Caki2 (cell line): ENCODE results near the gene FGF6. TPM values are rescaled to one million over a fixed set of nuclear protein-coding genes. Genes with fewer than 3 reads are reported as not detected.

Source experiments
- DNase-seq: peaks from one replicate; pipeline ENCODE4 v3.0.0-alpha.2; 2015; ENCODE audit warnings: low read depth
- in situ Hi-C: cut with HindIII; loops from 2 replicates; pipeline ENCODE4 v1.10.0; 2016; ENCODE audit warnings: low sequenced_read_pairs, low pct_unique_long_range_greater_than_20kb, mixed read lengths
- total RNA-seq: library from RNA; depleted of rRNA; stranded (reverse); fragments of >200 nt; shearing (Covaris generic); gene quantifications from 2 replicates; pipeline ENCODE4 v1.2.3, GENCODE V29; 2014; ENCODE audit warnings: low replicate concordance; rRNA removed

The FGF6 gene
- total RNA-seq, 1 experiment from 2014 or later: not detected

DNA sequence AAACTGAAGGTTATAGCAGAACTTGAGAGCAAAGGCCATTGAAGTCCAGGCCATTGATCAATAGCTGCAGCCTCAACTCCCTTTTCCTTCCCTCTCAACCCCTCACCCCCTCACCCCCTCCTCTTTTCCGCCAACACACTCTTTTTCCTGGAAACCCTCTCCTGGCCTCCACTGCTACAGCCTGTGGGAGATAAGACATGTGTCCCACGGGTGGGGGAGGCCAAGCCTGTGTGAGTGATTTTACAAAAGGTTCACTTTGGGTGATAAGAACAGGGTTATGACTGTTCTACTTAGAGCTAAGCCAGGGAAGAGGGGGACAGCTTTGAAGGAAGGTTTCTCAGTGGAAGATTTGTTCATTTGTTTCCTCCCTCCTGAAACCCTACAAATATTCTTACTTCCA, 57.0 kb downstream of the FGF6 start:
- in situ Hi-C loops: no loop called here
- no peak for DNase-seq

DNA sequence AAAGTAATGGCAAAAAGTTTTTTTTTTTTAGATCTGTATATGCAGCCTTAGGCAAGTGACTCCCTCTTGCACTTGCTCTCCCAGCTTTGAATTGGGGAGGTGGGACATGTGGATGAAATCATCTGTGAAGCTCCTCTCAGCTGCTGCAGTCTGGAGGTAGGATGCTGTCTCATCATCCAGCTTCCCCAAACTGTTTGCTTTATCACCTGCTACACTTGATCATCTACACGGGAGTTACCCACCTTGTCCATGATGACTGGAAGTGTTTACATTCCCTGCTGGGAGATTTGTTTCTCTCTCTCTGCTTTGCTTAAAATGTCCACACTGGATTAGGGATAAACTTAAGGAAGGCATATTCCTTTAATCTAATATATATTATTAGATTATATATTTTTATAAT, 57.6 kb downstream of the FGF6 start:
- in situ Hi-C loops: no loop called here
- DNase-seq: no peak

DNA sequence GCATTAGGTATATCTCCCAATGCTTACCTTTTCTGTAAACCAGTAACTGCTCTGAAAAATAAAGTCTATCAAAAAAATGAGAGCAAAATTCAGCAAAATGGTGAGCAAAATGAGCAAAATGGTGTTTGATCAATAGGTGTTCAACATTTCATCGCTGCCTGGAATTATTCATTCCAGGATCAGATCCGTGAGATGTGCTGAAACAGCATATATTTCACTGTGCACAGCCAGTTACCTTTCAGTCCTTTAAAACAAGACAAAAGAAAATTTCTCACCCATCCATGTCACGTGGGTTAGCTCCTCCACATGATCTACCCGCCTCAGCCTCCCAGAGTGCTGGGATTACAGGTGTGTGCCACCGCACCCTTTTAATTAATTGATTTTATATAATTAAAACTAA, 58.0 kb downstream of the FGF6 start:
- DNase-seq: no peak
- in situ Hi-C loops: no loop called here

DNA sequence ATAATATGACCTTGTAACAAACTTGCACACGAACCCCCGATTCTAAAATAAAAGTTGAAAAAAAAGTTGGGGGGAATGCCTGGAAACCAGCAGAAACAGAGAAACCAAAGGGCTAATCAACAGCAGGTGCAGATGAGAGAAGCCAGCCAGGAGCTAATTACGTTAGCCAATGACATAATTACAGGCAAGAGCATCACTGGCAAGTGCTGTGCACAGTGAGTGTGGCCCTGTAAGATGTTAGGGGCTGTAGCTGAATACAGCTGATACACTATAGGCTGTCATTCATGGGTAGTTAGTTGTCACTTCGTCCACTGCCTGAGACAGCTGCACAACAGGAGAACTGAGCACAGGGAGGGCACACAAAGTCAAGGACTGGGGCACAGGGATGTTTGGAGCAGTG, 58.8 kb downstream of the FGF6 start:
- in situ Hi-C loops: no loop called here
- no peak for DNase-seq

Other genes with a start within 250 kb of the FGF6 start
- gene CCND2, start 172.1 kb downstream of the FGF6 start, total RNA-seq: 0.03 TPM in 2 replicates
- gene TIGAR, start 124.6 kb downstream of the FGF6 start, total RNA-seq: 11.1 and 13.4 TPM in 2 replicates
- not detected in 2 replicates for gene FGF23, start 66.1 kb downstream of the FGF6 start, total RNA-seq
- 40.0 and 46.3 TPM in 2 replicates for gene RAD51AP1, start 93.1 kb upstream of the FGF6 start, total RNA-seq
- 7.5 and 30.6 TPM in 2 replicates for gene DYRK4, start 116.4 kb upstream of the FGF6 start, total RNA-seq
- 3.2 TPM in 1 of 2 replicates, not detected in the other for gene AKAP3, start 203.2 kb upstream of the FGF6 start, total RNA-seq
- 109 and 153 TPM in 2 replicates for gene NDUFA9, start 203.3 kb upstream of the FGF6 start, total RNA-seq